GM19099 (cell line): ENCODE measurements around the gene TMEM270.

Experiments used
- POLR2A ChIP-seq: IDR thresholded peaks from 3 replicates; pipeline ENCODE4 v1.6.1; 2011; ENCODE audit warnings: low read depth; ENCODE audit not compliant: insufficient read length; ENCODE audit errors: extremely low read depth

Gene TMEM270, protein sequence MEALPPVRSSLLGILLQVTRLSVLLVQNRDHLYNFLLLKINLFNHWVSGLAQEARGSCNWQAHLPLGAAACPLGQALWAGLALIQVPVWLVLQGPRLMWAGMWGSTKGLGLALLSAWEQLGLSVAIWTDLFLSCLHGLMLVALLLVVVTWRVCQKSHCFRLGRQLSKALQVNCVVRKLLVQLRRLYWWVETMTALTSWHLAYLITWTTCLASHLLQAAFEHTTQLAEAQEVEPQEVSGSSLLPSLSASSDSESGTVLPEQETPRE

GRCh38 chr7:73860859-73861258, at the start of gene TMEM270:
TMEM270 (plus strand) TSS chr7:73861159; CDS start chr7:73861195, 36 bp downstream.
- TF ChIP-seq POLR2A: no peak

- TF ChIP-seq POLR2A: no peak
Measured at GRCh38 chr7:73811760-73812168, 49.2 kb upstream of the TMEM270 start.

GRCh38 chr7:73812996-73813395, 48.0 kb upstream of the TMEM270 start:
- TF ChIP-seq POLR2A: no peak

DNA sequence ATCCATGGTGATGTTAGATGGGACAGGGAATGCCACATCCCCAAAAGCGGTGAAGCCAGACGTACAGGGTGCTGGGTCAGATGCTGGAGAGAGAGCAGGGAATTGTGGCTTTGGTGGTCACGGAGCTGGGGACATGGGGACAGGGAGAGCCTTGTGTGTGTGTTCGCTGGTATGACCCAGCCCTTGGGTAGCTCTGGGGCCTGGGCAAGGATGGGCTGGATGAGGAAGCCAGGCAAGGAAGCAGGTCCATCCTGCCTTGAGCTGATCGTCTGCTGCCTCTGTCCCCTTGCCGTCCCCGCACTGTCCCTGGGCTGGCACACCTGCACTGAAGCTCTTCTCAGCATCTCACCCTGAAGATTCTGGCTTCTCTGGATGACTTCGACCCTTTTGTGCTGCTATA, 45.5 kb upstream of the TMEM270 start:
- no peak for TF ChIP-seq POLR2A

DNA sequence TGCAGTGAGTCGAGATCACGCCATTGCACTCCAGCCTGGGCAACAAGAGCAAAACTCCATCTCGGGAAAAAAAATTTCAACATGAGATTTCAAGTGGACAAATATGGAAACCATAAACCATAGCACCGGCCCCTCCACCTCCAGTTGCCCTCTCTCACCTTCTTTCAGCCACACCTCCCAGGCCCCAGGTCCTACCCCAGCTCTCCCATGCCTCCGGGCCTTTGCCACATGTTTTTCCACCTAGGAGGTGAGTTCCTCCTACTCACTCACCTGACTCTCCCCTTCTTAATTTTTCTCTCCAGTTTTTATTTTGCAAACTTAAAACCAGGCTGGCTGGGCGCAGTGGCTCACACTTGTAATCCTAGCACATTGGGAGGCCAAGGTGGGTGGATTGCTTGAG, 43.8 kb upstream of the TMEM270 start:
- no peak for TF ChIP-seq POLR2A

DNA sequence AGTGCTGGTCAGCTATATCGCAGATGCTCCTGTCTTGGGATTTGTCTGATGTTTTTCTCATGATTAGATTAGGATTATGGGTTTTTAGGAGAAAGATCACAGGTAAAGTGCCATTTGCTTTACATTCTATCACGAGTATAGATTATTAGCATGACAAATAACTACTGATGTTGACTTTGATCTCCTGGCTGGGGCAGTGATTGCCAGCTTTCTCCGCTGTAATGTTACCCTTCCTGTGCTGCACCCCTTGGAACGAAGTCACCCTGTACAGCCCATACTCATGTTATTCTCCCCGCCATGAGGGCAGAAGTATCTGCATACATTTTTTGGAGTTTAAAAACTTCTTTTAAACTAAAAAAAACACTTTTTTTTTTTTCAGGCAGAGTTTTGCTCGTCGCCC, 40.9 kb upstream of the TMEM270 start:
- no peak for TF ChIP-seq POLR2A

GRCh38 chr7:73822319-73823173, 38.4 kb upstream of the TMEM270 start:
- no peak for TF ChIP-seq POLR2A

- no peak for TF ChIP-seq POLR2A
Measured at GRCh38 chr7:73823257-73823656, 37.7 kb upstream of the TMEM270 start.

- no peak for TF ChIP-seq POLR2A
Measured at GRCh38 chr7:73823873-73824592, 36.9 kb upstream of the TMEM270 start.

- TF ChIP-seq POLR2A: no peak
Measured at GRCh38 chr7:73824986-73825385, 36.0 kb upstream of the TMEM270 start.

- TF ChIP-seq POLR2A: no peak
Measured at GRCh38 chr7:73827567-73828106, 33.3 kb upstream of the TMEM270 start.

DNA sequence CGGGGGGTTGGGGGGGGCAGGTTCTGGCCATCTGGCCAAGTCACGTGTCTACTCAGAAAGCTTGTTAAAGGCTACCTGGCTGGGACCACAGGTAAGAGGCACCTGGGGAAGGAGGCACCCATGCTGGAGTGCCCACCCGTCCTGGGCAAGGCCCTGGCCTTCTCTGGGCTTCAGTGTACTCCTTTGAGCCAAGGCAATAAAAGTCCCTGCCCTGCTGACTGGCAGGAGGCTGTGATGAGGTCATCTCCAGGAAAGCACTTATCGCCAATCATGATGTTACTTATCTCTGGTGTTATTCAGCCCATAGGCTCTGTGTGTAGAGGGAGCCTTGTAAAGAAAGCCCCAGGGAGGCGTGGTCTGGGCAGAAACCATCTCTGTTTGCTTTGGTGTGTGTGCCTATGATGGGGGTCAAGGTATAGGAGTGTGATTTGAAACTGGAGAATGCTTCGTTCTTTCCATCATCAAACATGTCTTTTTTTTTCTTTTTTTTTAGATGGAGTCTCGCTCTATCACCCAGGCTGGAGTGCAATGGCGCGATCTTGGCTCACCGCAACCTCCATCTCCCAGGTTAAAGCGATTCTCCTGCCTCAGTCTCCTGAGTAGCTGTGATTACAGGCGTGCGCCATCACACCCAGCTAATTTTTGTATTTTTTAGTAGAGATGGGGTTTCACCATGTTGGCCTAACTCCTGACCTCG, 32.7 kb upstream of the TMEM270 start:
- TF ChIP-seq POLR2A: no peak

DNA sequence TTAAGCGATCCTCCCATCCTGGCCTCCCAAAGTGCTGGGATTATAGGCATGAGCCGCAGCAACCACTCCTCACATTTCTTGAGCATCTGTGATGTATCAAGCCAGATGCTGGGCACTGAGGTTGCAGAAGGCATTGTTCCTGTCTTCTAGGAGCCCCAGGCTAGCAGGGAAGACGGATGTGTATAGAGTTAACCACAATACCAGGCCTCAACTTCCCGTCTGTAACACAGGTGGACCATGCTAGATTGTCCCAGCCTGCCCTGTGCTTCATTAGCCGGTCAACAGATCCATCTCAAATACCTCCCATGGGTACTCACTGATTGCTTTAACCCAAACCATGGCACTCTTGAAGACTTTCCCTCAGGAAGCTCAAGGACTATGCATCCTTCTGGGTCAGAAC, 32.0 kb upstream of the TMEM270 start:
- no peak for TF ChIP-seq POLR2A

GRCh38 chr7:73829505-73829904, 31.5 kb upstream of the TMEM270 start:
- TF ChIP-seq POLR2A: no peak
